ENCODE data around the gene RPL26. TPM values are rescaled to one million over a fixed set of nuclear protein-coding genes. Genes with fewer than 3 reads are reported as not detected.
"Not testable (repeated sequence)": the region's sequence is repeated elsewhere in the genome, so short reads cannot be mapped to it uniquely, and the experiment has no call there.

Gene RPL26
- total RNA-seq, 1 donor from 2014 or later: 2,562 TPM

GRCh38 chr17:8397636-8398035, 14.6 kb upstream of the RPL26 start, which contains the start of gene RNF222:
Gene RNF222, minus strand, starts transcription at chr17:8397827. Its CDS starts 4,366 bp downstream, at chr17:8393461.
- no peak for DNase-seq (ENCODE audit: extremely low read depth, low read depth, low spot score)

DNA sequence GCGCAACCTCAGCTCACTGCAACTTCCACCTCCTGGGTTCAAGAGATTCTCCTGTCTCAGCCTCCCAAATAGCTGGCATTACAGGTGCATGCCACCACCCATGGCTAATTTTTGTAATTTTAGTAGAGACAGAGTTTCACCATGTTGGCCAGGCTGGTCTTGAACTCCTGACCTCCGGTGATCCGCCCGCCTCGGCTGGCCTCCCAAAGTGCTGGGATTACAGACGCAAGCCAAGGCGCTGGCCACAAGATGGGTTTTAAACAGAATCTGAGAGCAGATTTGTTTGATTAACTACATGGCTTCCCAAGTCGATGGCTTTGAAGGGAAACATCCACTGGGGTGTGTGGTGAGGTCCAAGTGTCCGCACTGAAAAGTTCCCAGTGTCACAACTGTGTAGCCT, 11.5 kb upstream of the RPL26 start:
- not testable (repeated sequence) for DNase-seq (ENCODE audit: extremely low read depth, low read depth, low spot score)

DNA sequence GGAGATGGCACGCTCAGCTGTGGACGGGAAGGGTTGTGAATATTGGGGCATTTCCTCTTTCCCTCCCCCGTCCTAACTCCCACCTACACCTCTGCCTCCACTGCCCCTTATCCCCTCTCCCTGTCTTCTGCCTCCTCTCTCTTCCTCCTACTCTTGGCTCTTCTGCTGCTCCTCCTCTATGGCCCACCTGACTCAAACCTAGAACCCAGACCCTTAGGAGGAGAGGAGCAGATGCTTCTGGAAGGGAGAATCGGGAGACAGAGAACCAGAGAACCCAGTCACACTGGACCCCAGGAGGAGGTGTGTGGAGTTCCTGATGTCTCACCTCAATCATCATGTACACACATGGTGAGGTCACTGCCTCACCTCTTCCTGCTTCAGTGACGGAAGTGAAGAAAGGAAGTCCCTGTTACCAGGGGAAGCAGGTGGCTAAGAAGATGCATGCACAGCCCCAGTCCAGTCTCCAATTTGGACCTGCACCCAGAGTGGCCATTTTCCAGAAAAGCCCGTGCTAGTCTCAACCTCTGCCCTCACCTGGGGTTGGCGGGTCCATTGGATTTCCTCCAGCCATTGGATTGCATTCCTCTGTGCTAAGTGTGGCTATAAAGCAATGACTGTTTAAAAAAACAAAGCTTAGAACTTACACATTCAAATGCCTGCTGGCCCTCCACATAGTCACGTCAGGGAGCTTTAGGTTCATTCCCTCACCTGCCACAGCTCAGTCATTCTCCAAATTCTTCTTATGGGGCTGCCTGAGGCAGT, 10.7 kb upstream of the RPL26 start:
- DNase-seq (ENCODE audit: extremely low read depth, low read depth, low spot score): no peak

GRCh38 chr17:8392674-8393469, 9.9 kb upstream of the RPL26 start:
- no peak for DNase-seq (ENCODE audit: extremely low read depth, low read depth, low spot score)

DNA sequence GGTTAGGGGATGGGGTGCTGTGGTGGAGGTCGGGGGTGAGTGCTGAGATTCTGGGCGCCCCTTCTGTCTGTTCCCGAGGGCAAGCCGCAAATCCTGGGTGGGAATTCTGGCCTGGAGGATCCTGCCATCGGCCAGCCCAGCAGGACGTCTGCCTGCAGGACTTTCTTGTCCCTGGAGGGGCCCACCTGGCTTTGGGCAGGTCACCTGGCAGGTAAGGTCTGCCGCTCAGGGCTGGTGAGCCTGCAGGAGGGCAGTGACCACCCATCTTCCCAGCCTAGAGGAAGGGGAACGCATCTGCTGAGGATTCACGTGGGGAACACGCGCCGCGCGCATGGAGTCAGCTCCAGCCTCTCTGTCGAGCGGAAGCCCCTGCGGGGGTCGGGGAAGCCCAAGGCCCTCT, 9.3 kb upstream of the RPL26 start:
- DNase-seq (ENCODE audit: extremely low read depth, low read depth, low spot score): no peak

DNA sequence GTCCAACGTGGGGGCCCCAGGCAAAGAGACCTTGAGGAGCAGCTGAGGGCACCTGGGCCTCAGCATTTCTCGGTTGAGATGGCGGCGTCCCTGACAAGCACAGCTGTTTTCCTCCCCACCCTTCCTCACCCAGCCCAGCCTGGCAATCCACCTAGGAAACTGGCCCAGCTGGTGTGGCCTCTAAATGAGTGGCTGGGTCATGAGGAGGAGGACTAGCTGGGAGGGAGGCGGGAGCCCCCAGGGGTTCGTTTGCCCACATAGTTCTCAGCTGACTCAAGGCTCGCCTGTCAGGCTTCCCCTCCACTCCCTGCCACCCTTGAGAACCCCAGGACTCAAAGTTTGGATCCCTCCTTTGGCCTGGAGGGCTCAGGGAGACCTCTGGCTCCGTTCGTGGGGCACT, 8.7 kb upstream of the RPL26 start:
- DNase-seq (ENCODE audit: extremely low read depth, low read depth, low spot score): no peak

- no peak for DNase-seq (ENCODE audit: extremely low read depth, low read depth, low spot score)
Measured at GRCh38 chr17:8387914-8388651, 5.1 kb upstream of the RPL26 start.

- no peak for DNase-seq (ENCODE audit: extremely low read depth, low read depth, low spot score)
Measured at GRCh38 chr17:8386841-8387240, 3.8 kb upstream of the RPL26 start.

GRCh38 chr17:8384801-8385378, 1.9 kb upstream of the RPL26 start:
- DNase-seq (ENCODE audit: extremely low read depth, low read depth, low spot score): no peak

GRCh38 chr17:8382880-8383142, 182 bp downstream of the RPL26 start:
- no peak for DNase-seq (ENCODE audit: extremely low read depth, low read depth, low spot score)

- no peak for DNase-seq (ENCODE audit: extremely low read depth, low read depth, low spot score)
Measured at GRCh38 chr17:8382052-8382879, 727 bp downstream of the RPL26 start.

DNA sequence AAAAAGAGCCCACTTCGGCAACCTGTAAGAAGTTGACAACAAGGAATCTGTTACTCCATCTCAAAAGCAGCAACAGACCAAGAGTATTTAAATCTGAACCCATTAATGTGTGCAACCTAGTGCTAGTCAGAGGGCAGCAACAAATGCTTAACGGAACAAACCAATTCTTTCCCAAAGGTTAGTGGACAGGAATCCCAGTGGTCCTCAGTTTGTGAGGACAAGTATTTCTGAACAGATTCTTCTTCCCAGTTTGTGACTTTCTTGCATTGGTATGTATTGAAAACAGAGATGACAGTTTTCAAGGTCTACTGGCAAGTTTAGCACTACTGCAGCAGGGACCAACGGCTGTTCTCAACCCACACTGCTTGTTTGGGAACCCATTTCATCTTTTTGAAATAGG, 2.9 kb downstream of the RPL26 start:
- no peak for DNase-seq (ENCODE audit: extremely low read depth, low read depth, low spot score)

DNA sequence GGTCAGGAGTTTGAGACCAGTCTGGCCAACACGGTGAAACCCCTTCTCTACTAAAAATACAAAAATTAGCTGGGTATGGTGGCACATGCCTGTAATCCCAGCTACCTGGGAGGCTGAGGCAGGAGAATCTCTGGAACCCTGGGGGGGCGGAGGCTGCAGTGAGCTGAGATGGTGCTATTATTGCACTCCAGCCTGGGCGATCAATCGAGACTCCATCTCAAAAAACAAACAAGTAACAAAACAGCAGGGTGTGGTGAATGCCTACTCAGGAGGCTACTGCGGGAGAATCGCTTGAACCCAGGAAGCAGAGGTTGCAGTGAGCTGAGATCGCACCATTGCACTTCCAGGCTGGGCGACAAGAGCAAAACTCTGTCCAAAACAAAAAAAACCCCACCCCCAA, 4.9 kb downstream of the RPL26 start:
- DNase-seq (ENCODE audit: extremely low read depth, low read depth, low spot score): not testable (repeated sequence)

- DNase-seq (ENCODE audit: extremely low read depth, low read depth, low spot score): no peak
Measured at GRCh38 chr17:8377422-8377821, 5.6 kb downstream of the RPL26 start.

DNA sequence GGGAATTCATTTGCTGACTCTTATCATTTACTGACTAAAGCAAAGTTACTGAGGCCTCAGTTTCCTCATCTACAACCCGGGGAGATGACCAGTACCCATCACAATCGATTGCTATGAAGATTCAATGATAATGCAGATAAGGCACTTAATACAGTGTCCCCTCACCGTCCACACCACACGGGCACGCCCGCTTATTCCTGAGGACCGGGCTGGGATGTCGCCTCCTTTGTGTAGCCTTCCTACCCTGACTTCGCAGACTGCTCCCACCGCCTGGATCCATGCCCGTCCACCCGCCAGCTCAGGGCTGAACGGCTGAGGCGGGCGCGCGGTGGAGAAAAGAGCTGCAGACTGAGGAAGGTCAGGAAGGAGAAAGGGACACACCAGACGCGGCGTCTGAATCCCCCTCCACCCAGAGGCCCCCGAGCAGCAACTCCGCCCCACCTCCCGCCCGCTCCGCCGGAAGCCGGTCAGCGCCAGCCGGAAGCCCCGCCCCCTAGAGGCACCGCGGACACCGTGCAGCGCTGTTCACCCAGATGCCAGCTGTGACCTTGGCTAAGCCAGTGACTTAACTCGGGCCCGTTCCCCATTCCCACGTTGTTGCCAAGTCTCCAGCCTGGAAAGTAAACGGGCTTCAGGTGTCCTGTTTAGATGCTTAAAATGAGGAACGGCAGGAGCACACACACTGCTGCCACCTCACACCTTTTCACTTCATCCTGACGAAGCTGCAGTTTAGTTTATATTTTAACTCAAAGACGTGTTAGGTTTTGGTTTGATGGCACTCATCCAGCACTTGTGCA, 6.5 kb downstream of the RPL26 start, which contains the start of gene KRABD2:
TSS of gene KRABD2 (minus strand) at position 434 of the 797 bp plus-strand sequence.
- DNase-seq (ENCODE audit: extremely low read depth, low read depth, low spot score): no peak

GRCh38 chr17:8375738-8376259, 7.2 kb downstream of the RPL26 start:
- DNase-seq (ENCODE audit: extremely low read depth, low read depth, low spot score): no peak

DNA sequence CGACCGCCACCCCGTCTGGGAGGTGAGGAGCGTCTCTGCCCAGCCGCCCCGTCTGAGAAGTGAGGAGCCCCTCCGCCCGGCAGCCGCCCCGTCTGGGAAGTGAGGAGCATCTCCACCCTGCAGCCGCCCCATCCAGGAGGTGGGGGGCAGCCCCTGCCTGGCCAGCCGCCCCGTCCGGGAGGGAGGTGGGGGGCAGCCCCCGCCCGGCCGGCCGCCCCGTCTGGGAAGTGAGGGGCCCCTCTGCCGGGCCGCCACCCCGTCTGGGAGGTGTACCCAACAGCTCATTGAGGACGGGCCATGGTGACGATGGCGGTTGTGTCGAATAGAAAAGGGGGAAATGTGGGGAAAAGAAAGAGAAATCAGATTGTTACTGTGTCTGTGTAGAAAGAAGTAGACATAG, 9.1 kb downstream of the RPL26 start:
- DNase-seq (ENCODE audit: extremely low read depth, low read depth, low spot score): not testable (repeated sequence)

- DNase-seq (ENCODE audit: extremely low read depth, low read depth, low spot score): no peak
Measured at GRCh38 chr17:8372422-8372821, 10.6 kb downstream of the RPL26 start.

- no peak for DNase-seq (ENCODE audit: extremely low read depth, low read depth, low spot score)
Measured at GRCh38 chr17:8371786-8372185, 11.2 kb downstream of the RPL26 start.
